SH-SY5Y (cell line): ENCODE results near the gene MPP4.

Experiments used
- GATA2 ChIP-seq: IDR thresholded peaks from 2 replicates; pipeline ENCODE4 v1.6.1; 2011; ENCODE audit warnings: mild to moderate bottlenecking, low read depth, low read length
- GATA3 ChIP-seq: IDR thresholded peaks from 2 replicates; pipeline ENCODE4 v1.6.1; 2011; ENCODE audit warnings: low read depth, mild to moderate bottlenecking, low read length, moderate library complexity

DNA sequence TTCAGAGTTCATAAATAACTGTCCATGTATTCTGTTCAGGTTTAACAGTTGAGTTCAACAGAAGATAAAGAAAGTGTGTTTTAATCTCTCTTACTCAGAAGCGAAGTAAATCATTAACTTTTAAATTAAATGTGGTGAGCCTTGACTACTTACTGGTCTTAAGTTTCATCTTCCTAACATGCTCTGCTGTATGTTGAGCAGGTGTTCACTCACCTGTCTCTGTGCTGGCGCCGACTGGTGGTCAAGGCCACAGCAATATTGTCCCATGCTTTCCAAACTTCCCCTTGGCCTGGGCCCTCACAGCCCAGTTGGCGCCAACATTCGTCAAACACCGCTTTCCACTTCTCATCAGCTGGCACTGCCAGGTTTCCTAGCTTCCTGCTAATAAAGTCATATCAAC lies 17.0 kb upstream of the MPP4 start:
- TF ChIP-seq GATA2 (no peak), GATA3 (no peak)
